ENCODE results near the gene IGFBP4. TPM values are rescaled to one million over a fixed set of nuclear protein-coding genes. Genes with fewer than 3 reads are reported as not detected.
A peak's percentile ranks its signal among the peaks of the same experiment; 100 is the strongest.

Gene IGFBP4
- total and polyA plus RNA-seq, 2 of the 13 experiments (the other 11 are each of a cell fraction or from before 2014, with no cell fraction given), result 4.1 to 49.0 TPM

GRCh38 chr17:40417609-40418427 is 25.4 kb upstream of the IGFBP4 start, which contains the start of gene TOP2A (continued):
- TF ChIP-seq, protein P1, sequence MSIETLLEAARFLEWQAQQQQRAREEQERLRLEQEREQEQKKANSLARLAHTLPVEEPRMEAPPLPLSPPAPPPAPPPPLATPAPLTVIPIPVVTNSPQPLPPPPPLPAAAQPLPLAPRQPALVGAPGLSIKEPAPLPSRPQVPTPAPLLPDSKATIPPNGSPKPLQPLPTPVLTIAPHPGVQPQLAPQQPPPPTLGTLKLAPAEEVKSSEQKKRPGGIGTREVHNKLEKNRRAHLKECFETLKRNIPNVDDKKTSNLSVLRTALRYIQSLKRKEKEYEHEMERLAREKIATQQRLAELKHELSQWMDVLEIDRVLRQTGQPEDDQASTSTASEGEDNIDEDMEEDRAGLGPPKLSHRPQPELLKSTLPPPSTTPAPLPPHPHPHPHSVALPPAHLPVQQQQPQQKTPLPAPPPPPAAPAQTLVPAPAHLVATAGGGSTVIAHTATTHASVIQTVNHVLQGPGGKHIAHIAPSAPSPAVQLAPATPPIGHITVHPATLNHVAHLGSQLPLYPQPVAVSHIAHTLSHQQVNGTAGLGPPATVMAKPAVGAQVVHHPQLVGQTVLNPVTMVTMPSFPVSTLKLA (IDR thresholded peaks at IDR 0.05), result 0 out of 2 replicates have a peak, but pooled peaks have one; percentile 17
- TF ChIP-seq RXRA (CRISPR knock-in tag; IDR thresholded peaks at IDR 0.05), result peak; percentile 71
- TF ChIP-seq TEAD3 (CRISPR knock-in tag; optimal IDR thresholded peaks at IDR 0.05; ENCODE audit: borderline replicate concordance), result peak; percentile 13
- peak; percentile 55; the same call in 1 of the 2 replicates for TF ChIP-seq ETV6 (CRISPR knock-in tag; conservative IDR thresholded peaks at IDR 0.05)
- peak; percentile 98 for TF ChIP-seq ZNF501 (CRISPR knock-in tag; IDR thresholded peaks at IDR 0.05)
- peak; percentile 82; the same call in 1 of the 2 replicates for TF ChIP-seq HOXA9 (CRISPR knock-in tag; IDR thresholded peaks at IDR 0.05; ENCODE audit: borderline replicate concordance)
- TF ChIP-seq AKNA (CRISPR knock-in tag; IDR thresholded peaks at IDR 0.05; ENCODE audit: borderline replicate concordance), result 0 out of 2 replicates have a peak, but pooled peaks have one; percentile 35
- TF ChIP-seq ZNF788 (CRISPR knock-in tag; IDR thresholded peaks at IDR 0.05; ENCODE audit: borderline replicate concordance), result peak; percentile 29; the same call in 1 of the 2 replicates
- TF ChIP-seq SIN3B (IDR thresholded peaks at IDR 0.05; ENCODE audit: low read length), result peak; percentile 94
- 0 out of 2 replicates have a peak, but pooled peaks have one; percentile 14 for TF ChIP-seq KDM6A (CRISPR knock-in tag; IDR thresholded peaks at IDR 0.05; ENCODE audit: low read depth)
- TF ChIP-seq SRSF1 (optimal IDR thresholded peaks at IDR 0.05; ENCODE audit: low read depth, low read length), result peak; percentile 53
- TF ChIP-seq ZNF253 (CRISPR knock-in tag; IDR thresholded peaks at IDR 0.05; ENCODE audit: borderline replicate concordance), result peak; percentile 64; the same call in 1 of the 2 replicates
- TF ChIP-seq KLF9 (CRISPR knock-in tag; IDR thresholded peaks at IDR 0.05; ENCODE audit: low read depth), result peak; percentile 50; the same call in 1 of the 2 replicates
- TF ChIP-seq SRF (IDR thresholded peaks at IDR 0.05; ENCODE audit: low read depth, low read length), result peak; percentile 88
- no peak for TF ChIP-seq CBX2 (IDR thresholded peaks at IDR 0.05; ENCODE audit: low read depth, low read length)
- TF ChIP-seq CBX2 (CRISPR knock-in tag; IDR thresholded peaks at IDR 0.05; ENCODE audit: low read depth), result 0 out of 2 replicates have a peak, but pooled peaks have one; percentile 13
- no peak for TF ChIP-seq MIER2 (CRISPR knock-in tag; IDR thresholded peaks at IDR 0.05)
- no peak for TF ChIP-seq ZNF503 (CRISPR knock-in tag; IDR thresholded peaks at IDR 0.05)
- TF ChIP-seq SP4 (CRISPR knock-in tag; IDR thresholded peaks at IDR 0.05), result peak; percentile 87
- no peak for TF ChIP-seq ZNF317 (CRISPR knock-in tag; IDR thresholded peaks at IDR 0.05)

Data from HepG2 (cell line).